A673 (cell line): Measurements from ENCODE around the gene TMEM271. TPM values are rescaled to one million over a fixed set of nuclear protein-coding genes. Genes with fewer than 3 reads are reported as not detected.
A peak's percentile ranks its signal among the peaks of the same experiment; 100 is the strongest.

Experiments
- BruUV-seq: library from RNA; stranded (reverse); fragments of 400-500 nt; replicated peaks from 2 replicates; lab custom pipeline; 2021; lab: Mats Ljungman, UMichigan
- CTCF ChIA-PET: fragments of 300-600 bp; sonication (Branson Sonifier 250); formaldehyde crosslinking; loops from one replicate; lab custom pipeline; 2022; ENCODE audit warnings: antibody characterized with exemption; lab: Charles Lee
- POLR2A ChIA-PET: fragments of 300-600 bp; sonication (Branson Sonifier 250); formaldehyde crosslinking; loops from one replicate; lab custom pipeline; 2022; ENCODE audit warnings: antibody characterized with exemption; ENCODE audit not compliant: low non-redundant PET; lab: Charles Lee
- DNase-seq: peaks from one replicate; pipeline ENCODE4 v3.0.0-alpha.2; 2015; ENCODE audit warnings: low spot score
- H3K27ac ChIP-seq: fragments of 200-600 bp; sonication (generic); 2 replicates; pipeline ENCODE4 v1.5.1; 2016; ENCODE audit warnings: mixed run types, low read depth, mild to moderate bottlenecking, mixed read lengths, antibody characterized with exemption, low read length; ENCODE audit not compliant: poor library complexity, severe bottlenecking
- H3K27me3 ChIP-seq: fragments of 200-600 bp; sonication (generic); replicated peaks from 2 replicates; pipeline ENCODE4 v1.6.1; 2017; ENCODE audit warnings: mixed run types, low read depth, mild to moderate bottlenecking, mixed read lengths, antibody characterized with exemption, low read length; ENCODE audit not compliant: insufficient read depth, poor library complexity
- H3K36me3 ChIP-seq: fragments of 200-600 bp; sonication (generic); 2 replicates; pipeline ENCODE4 v1.6.1; 2016; ENCODE audit warnings: mixed run types, mild to moderate bottlenecking, mixed read lengths, antibody characterized with exemption, low read length; ENCODE audit not compliant: insufficient read depth, poor library complexity, severe bottlenecking
- H3K4me1 ChIP-seq: fragments of 200-600 bp; sonication (generic); 2 replicates; pipeline ENCODE4 v1.6.1; 2017; ENCODE audit warnings: mixed run types, mild to moderate bottlenecking, mixed read lengths, antibody characterized with exemption, low read length; ENCODE audit not compliant: insufficient read depth, poor library complexity, severe bottlenecking
- H3K4me3 ChIP-seq: fragments of 200-600 bp; sonication (generic); 2 replicates; pipeline ENCODE4 v1.5.1; 2016; ENCODE audit warnings: low read depth, mixed run types, mild to moderate bottlenecking, mixed read lengths, low read length; ENCODE audit not compliant: poor library complexity, severe bottlenecking
- H3K9me3 ChIP-seq: fragments of 200-600 bp; sonication (generic); 2 replicates; pipeline ENCODE4 v1.6.1; 2016; ENCODE audit warnings: mixed run types, low read depth, mild to moderate bottlenecking, mixed read lengths, antibody characterized with exemption, low read length; ENCODE audit not compliant: poor library complexity, severe bottlenecking
- EZH2 ChIP-seq: fragments of 200-600 bp; sonication (generic); IDR thresholded peaks from 2 replicates; pipeline ENCODE4 v1.6.1; 2017; ENCODE audit warnings: borderline replicate concordance, low read depth, mild to moderate bottlenecking, mixed read lengths, antibody characterized with exemption, low read length; ENCODE audit not compliant: poor library complexity, severe bottlenecking
- intact Hi-C: fragments of 100-400 bp; cut with micrococcal nuclease; formaldehyde crosslinking; loops from one replicate; pipeline ENCODE4 v1.10.0; 2022; ENCODE audit not compliant: unreplicated experiment
- total RNA-seq: library from RNA; stranded (reverse); gene quantifications from 2 replicates; pipeline ENCODE4 v1.2.3, GENCODE V29; 2021
- TF ChIP-seq, protein P1 (sequence below): fragments of 300-800, 200-600 bp; sonication (generic); conservative IDR thresholded peaks from 2 replicates; pipeline ENCODE4 v1.5.1; 2017; ENCODE audit warnings: low read depth, mild to moderate bottlenecking, antibody characterized with exemption, low read length, moderate library complexity, mixed read lengths

Gene TMEM271
- total RNA-seq, 1 experiment from 2014 or later, result 3.6 TPM

GRCh38 chr4:604131-604530, 28.0 kb upstream of the TMEM271 start:
- no TSS peak for BruUV-seq
- no peaks in the 10 kb centered on the region for H3K4me1 ChIP-seq
- H3K27ac ChIP-seq, result no peak overlapping the region
- H3K27me3 ChIP-seq, result no peaks in the 10 kb centered on the region
- H3K36me3 ChIP-seq, result no peaks in the 10 kb centered on the region
- H3K9me3 ChIP-seq, result no peaks in the 10 kb centered on the region
- no peak for TF ChIP-seq EZH2
- TF ChIP-seq, protein P1, sequence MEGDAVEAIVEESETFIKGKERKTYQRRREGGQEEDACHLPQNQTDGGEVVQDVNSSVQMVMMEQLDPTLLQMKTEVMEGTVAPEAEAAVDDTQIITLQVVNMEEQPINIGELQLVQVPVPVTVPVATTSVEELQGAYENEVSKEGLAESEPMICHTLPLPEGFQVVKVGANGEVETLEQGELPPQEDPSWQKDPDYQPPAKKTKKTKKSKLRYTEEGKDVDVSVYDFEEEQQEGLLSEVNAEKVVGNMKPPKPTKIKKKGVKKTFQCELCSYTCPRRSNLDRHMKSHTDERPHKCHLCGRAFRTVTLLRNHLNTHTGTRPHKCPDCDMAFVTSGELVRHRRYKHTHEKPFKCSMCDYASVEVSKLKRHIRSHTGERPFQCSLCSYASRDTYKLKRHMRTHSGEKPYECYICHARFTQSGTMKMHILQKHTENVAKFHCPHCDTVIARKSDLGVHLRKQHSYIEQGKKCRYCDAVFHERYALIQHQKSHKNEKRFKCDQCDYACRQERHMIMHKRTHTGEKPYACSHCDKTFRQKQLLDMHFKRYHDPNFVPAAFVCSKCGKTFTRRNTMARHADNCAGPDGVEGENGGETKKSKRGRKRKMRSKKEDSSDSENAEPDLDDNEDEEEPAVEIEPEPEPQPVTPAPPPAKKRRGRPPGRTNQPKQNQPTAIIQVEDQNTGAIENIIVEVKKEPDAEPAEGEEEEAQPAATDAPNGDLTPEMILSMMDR, result no peak
- DNase-seq, result no peak
- ChIA-PET POLR2A (no interaction called here), CTCF (no interaction called here)
- H3K4me3 ChIP-seq, result no peak overlapping the region
- intact Hi-C loops, result no loop called here

- Histone ChIP-seq H3K4me1 (no peaks in the 10 kb centered on the region), H3K27ac (no peak overlapping the region), H3K9me3 (no peaks in the 10 kb centered on the region), H3K4me3 (no peak overlapping the region), H3K36me3 (no peaks in the 10 kb centered on the region), H3K27me3 (no peaks in the 10 kb centered on the region)
- ChIA-PET CTCF (interaction anchor here (0.6 to 0.9 kb wide), 2 partner anchors 71 to 385 kb away, joined by 3 to 6 read pairs; partner anchors contain the start of genes ATP5ME and MYL5), POLR2A (no interaction called here)
- no TSS peak for BruUV-seq
- intact Hi-C loops, result no loop called here
- DNase-seq, result peak; percentile 46
- TF ChIP-seq, protein P1, result peak; percentile 75
- TF ChIP-seq EZH2, result no peak
Measured at GRCh38 chr4:602559-602942, 26.5 kb upstream of the TMEM271 start.

DNA sequence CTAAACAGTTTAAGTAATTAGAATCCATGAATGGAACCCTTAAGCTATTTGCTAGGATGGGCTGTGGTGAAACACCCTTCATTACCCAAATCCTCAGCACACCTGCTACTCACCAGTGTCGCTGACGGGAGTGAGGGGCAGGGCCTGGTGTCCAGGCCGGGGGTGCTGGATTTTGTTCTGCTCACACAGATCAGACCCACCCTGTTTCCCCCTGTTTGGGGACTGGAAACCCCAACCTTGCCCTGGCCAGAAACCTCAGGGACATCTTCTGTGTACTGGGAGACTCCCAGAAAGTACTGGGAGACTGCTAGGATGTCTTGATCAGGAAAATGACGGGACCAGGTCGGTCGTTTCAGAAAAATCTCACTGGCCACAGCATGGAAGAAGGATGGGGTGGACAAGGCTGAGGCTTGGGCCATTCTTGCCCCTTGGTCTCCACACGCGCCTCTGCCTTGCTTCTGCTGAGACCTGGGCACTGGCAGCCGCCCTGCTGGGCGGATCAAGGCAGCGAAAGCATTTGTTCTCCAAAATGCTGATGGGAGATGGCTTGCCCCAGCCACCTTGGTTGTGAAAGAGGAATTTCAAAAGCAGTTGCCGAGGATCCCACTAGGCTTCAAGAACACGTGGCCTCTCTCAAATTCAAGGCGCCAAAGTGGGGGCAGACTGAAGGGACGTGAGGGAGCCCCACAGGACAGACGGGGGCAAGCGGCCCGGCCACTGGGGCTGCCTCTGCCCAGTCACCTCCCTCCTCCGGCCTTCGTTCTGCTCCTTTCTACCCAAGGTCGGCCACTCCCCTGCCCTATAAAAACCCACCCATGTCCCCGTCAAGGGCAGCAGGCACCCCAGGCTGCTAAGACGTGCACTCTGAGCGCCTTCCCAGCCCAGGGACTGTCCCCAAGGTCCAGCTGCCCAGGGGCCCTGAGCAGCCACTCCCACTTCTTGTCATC, 25.8 kb upstream of the TMEM271 start:
- ChIA-PET POLR2A (no interaction called here), CTCF (no interaction called here)
- Histone ChIP-seq H3K27me3 (no peaks in the 10 kb centered on the region), H3K4me3 (no peak overlapping the region), H3K36me3 (no peaks in the 10 kb centered on the region), H3K9me3 (no peaks in the 10 kb centered on the region), H3K4me1 (no peaks in the 10 kb centered on the region), H3K27ac (no peak overlapping the region)
- BruUV-seq, result no TSS peak
- intact Hi-C loops, result no loop called here
- no peak for TF ChIP-seq EZH2
- TF ChIP-seq, protein P1, result no peak
- no peak for DNase-seq
